DMS 273 (cell line): Measurements from ENCODE around the gene SRGAP1.
A peak's percentile ranks its signal among the peaks of the same experiment; 100 is the strongest.
"Not testable (repeated sequence)": the region's sequence is repeated elsewhere in the genome, so short reads cannot be mapped to it uniquely, and the experiment has no call there.

ENCODE experiments used
- DNase-seq: peaks from one replicate; lab custom pipeline; 2025; ENCODE audit not compliant: unreplicated experiment; lab: John Stamatoyannopoulos, UW

SRGAP1 gene

DNA sequence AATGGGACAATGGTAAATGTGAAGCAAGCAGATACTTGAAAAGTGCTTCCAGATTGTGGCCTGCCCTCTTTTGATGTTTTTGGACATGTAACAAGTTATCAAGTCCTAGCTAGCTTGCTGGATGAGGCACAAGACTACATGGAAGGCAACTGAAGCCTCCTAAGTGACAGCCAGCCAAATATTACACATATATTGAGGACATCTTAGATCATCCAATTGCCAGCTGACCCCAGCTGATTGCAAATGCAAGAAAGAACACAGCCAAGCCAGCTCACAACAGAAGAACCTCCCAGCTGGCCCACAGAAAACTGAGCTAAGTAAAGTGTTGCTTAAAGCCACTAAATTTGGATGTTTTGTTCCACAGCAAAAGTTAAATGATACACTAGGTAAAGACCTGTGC is 156.9 kb downstream of the SRGAP1 start:
- no peak for DNase-seq

DNA sequence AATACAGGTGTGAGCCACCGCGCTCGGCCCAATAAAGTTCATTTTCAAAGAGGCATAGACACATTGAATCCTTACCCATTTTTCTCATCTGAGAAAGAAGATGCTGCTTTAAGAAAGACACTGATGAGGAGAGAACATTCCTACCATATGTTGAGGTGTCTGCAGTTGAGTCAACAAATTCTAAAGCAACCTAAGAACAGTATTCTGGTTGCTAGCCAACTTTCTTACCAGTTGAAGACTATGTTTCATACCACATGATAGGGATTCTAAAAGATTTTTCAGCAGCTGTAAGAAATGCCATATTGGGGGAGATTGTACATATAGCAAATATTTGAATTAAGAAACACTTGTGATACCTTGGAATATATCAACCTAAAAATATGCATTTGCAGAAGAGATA is 160.1 kb downstream of the SRGAP1 start:
- no peak for DNase-seq

DNA sequence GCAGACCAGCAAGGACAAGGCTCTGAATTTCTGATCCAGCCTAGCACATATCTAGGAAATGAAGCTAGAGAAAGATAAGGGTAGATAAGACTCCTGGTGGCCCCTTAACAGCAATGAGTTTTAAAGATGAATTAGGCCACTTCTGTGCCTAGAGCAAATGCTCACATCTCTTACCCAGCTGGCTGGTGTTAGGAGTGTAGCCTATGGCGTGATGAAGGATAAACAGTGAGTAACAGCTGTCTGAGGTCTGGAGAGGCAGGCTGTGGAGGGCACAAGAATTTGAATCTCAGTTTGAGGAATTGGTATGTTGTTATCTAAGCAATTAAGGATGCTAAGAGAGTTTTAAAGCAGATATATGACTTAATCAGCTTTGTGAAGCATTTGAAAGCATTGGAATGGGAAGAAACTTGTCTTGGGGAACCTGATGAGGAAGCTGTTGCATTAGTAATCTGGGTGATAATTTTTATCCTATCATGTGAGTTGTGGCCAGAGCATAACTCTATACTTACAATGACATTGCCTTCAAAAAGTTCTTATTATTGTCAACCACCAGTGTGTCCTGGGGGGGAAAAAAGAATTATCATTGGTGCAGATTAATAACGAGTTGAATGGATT is 161.8 kb downstream of the SRGAP1 start:
- peak; percentile 56 for DNase-seq

DNA sequence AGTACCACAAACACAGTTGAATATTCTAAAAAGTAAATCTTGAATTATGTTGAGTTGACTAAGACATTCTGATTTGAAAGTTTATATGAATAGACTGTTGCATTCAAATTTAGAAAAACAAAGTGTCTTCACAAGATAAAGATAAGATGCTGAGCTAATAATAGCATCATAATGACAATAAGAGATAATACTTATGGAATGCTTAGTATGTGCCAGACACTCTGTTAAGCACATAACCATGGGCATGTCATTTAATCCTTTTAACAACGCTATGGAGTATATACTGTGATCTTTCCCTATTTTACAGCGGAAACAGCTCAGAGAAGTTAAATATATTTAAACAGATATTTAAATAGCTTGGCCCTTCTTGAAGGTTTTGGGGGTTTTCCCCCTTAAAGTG is 163.4 kb downstream of the SRGAP1 start:
- no peak for DNase-seq

DNA sequence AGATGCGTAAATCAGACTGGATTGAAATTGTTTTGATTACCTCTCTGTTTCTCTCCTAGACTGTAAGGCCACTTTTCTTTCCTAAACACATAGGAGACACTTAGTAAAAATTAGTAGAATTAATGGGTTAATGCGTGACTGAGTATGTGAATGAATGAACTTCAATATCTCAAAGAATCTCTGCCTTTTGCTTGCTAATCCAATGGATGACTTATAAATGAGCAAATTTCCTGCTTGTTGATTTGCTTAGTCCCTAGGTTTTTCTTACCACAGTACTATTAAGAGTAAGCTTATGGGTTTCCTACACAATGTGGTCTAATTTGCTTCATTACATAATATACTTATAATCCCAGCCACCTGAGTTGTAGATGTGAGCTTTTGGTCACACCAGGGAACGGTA is 164.1 kb downstream of the SRGAP1 start:
- DNase-seq, result no peak

DNA sequence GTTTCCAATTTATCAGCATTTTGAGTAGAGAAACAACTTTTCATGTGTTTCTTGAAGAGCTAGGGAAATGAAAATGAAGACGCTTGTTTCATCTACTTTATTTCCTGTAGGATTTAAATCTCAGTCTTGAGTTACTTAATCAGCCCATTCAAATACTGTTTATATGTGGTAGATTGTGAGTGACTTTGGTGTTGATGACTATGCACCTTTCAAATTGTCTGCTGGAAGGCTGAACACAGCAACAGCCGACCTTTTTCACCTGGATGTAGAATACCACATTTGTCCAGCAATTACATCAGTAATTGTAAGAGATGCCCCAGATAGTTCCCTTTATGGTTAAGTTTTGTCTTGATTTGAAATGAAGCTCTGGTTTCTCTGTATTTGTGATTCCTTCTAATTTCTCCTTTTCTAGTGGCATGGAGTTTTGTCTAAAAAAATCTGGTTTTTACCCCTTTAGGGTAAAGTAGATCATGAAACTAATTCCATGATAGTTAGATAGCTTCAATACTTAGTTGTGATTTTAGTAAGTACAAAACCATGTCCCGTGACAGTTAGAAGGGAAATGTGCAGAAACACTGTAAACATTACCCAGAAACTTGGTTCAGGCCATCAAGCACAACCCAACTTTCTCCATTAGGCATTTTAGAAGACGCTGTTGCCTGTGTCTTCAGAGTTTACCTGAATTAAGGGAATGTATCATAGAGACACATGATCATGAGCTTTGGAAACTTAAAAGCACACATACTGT is 165.0 kb downstream of the SRGAP1 start:
- no peak for DNase-seq

DNA sequence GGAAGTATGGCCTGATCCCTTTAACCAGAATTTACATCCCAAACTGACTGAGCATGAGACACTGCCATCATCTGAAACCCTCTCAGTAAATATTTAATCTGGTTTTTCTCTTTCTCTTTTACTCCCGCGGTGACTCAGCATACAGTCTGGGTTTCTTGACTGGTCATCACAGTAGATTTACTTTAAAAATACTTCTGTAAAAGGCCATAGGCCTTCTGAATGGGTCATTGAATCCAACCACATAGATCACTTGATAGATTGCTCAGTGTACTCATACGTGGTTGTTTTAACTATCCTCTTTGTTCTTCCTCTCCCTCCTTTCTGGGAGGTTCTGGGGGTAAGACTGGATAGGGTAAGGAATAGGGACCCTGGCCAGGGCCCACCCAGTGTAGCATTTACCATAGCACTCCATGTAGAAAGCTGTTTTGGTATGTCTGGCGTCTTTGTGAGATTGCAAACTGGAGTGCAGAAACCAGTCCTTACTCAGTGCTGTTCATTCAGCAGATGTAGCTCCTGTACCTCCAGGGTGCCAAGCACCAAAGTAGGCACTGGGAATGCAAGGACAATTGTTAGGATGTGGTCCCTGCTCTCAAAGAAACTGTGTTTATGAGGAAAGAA is 165.7 kb downstream of the SRGAP1 start:
- no peak for DNase-seq

DNA sequence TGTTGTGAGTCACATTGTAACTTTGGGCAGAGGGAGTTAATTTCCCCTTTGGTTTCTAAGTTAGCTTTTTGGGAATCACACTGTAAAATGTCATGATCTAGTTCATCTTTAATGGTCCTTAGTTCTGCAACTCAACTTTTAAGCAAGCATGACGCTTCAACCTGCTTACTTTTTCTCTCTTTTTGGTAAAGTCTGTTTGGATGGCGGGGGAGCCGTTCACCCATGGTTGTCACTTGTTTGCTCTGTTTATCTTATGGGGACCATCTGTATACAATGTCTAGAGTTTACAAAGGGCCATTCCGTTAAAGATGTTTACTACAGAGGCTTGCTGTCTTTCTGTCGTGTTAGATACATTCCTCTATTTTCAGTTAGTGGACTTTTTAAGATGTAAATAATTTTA is 172.0 kb downstream of the SRGAP1 start:
- DNase-seq, result no peak

DNA sequence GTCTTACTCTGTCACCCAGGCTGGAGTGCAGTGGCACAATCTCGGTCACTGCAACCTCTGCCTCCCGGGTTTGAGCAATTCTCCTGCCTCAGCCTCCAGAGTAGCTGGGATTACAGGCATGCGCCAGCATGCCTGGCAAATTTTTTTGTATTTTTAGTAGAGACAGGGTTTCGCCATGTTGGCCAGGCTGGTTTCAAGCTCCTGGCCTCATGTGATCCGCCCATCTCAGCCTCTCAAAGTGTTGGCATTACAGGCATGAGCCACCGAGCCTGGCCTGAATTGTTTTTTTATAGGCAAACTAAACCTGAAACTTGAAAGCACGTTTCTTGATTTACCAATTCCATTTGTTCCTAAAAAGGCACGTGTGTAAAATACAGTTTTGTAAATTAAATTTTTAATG is 173.6 kb downstream of the SRGAP1 start:
- not testable (repeated sequence) for DNase-seq

DNA sequence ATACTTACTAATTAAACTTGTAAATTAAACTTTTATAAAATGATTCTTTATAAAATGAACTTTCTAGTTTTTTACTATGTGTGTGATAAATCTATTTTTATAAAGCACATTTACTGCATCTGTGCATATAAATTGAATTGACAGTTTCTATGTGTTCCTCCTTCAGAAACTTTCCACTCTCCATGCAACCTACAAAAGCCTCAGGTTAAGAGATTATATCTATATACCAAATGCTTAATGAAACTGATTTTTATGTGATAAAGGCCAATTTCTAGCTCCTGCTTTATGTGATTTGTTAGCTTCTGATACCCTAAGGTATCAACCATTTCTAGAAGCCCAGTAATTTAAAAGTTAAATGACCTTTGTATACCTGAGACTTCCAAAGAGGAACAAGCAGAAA is 174.0 kb downstream of the SRGAP1 start:
- no peak for DNase-seq

DNA sequence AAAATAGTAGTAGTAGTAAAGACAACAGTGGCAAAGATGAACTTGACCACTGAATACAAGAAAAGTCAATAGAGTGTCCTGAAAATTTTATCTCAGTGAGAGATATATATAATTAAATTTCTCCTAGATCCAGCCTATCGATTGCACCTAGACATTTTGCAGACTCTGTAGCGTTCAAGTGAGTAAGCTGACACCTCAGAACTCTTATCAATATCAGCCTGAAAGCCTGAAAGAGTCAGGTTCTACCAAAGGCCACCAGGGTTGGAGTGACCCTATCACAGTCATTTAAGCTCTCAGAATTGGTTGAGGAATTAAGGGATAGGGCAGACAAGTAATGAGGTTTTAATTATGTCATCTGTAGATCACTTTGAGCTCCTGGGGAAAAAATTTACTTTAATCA is 174.6 kb downstream of the SRGAP1 start:
- no peak for DNase-seq

DNA sequence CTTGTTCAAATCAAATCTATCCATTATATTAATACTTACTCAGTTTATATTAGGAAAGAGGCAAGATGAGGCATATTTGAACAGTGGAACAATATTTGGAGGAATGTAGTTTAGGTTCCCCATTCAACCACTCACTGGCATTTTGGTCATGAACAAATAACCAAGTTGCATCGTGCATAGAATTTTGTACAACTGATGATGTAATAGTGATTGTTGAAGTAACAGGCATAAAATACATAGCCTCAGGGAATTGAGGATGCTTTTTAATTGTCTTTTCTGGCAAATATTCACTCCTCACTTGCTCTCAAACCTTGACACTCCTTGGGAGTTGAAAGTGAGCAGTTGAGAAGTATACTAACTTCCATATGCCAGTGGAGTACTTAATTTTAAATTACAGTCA is 175.2 kb downstream of the SRGAP1 start:
- no peak for DNase-seq

DNA sequence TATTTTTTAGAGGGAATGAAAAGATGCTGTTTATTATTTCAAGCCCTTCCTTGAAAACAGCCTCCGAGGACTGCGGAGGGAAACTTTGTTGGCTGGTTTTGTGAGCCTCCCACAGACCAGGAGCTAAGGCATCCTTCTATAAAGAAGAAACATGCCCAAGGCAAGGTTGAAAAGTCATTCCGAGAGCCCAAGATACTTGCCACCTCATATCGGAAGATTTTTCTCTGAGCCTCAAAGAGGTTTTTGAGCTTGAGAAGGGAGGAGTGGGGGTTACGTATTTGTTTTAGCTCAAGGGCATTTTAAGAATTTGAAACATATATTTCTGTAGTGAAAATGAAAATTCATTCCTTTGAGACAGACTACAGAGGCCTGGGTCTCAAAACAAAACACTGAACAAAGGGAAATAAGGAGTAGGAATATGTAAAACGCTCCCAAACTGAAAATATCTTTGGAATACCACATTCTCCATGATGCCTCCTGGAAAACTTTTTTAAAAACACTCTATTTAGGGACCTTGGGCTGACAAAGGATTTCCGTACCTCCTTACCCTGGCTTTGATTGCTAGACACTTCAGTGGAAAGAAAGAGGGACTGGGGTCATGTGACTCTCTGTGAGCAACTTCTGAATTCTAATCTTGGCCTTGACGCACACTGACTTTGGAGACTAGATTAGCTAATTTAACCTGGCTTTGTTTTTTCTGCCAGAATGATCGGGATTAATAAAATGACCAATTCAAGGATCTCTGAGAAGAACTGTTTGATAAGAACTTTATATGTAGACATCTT is 180.9 kb downstream of the SRGAP1 start:
- no peak for DNase-seq

DNA sequence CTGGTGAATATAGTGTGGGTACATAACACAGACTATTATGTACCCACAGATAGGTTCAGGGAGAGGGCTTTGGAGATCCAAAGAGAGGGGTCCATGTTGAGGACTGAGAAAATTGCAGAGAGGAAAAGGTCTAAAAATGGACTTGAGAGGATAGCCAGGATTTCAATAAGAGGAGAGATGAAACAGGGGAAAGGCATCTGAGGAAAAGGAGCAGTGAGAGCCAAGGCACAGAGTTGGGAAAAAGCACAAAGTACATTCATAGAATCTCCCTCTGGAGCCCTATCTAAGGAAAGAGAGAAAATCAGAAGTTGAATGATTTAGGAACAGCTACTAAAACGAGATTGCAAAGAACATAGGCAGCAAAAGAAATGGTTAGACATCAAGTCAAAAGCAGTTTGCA is 182.8 kb downstream of the SRGAP1 start:
- DNase-seq, result no peak

DNA sequence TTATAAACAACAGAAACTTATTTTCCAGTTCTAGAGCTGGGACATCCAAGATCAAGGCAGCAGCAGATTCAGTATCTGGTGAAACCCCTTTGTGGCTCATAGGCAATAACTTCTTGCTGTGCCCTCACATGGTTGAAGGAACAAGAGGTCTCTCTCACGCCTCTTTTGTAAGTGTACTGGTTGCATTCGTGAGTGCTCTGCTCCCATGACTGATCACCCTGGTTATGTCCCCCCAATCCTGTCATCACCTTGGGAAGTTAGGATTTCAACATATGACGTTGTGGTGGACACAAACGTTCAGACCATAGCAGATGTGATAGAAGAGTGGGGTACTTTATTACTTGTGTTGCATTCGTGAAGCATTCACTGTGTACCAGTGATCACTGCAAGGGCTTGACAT is 184.0 kb downstream of the SRGAP1 start:
- no peak for DNase-seq

DNA sequence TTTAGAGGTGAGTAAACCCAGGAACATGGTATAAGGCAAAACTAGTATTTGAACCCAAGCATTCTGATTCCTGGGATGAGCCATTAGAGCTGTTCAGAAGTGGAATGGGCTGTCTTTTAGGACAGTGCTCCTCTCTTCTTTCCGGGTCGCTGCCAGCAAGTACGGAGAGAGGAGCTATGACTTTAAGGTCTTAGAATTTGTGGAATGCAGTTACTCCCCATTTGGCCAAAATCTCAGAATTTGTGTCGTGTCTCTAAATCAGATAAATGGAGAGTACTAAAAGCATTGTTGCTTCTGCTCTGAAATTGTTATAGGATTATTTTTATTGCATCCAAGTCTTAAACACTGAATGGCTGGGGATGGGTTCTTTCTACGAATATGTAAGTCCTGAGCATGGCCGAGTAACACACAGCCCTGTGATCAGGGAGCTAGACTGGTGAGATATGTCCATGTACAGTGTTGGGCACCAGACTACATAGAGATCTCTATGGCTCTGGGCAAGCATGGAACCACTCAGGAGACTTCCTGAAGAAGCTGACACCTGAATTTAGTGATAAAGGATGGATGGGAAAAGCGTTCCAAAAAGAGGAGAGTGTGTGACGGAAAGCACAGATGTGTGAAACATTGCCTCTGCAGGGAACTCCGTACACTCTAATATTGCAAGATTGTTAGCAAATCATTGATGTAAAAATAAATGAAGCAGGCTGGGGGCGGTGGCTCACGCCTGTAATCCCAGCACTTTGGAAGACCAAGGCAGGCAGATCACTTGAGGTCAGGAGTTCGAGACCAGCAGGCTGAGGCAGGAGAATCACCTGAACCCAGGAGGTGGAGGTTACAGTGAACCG is 184.7 kb downstream of the SRGAP1 start:
- DNase-seq, result no peak

DNA sequence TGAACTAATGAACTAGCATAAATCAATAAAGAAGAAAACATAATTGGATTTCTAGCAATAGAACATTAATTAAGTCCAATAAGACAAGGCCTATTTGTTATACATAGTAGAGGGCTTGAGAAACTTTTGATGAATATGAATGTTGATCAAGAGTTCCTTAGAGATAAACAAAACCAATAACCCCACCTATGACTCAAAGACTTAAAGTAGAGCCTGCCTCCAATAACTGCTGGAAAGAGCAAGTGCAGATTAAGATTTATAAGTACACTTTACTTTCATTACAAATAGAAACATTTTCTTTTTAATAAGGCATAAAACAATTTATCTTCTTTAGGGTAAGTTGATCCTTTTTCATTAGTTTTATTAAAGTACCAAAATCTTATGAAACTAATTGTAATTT is 185.7 kb downstream of the SRGAP1 start:
- no peak for DNase-seq

DNA sequence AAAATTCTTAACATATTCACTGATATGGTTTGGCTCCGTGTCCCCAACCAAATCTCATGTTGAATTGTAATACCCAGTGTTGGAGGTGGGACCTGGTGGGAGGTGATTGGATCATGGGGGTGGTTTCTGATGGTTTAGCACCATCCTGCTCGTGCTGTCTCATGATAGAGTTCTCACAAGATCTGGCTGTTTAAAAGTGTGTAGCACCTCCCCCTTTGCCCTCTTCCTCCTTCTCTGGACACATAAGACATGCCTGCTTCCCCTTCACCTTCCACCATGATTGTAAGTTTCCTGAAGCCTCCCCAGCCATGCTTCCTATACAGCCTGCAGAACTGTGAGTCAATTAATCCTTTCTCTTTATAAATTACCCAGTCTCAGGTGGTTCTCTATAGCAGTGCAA is 189.6 kb downstream of the SRGAP1 start:
- not testable (repeated sequence) for DNase-seq

DNA sequence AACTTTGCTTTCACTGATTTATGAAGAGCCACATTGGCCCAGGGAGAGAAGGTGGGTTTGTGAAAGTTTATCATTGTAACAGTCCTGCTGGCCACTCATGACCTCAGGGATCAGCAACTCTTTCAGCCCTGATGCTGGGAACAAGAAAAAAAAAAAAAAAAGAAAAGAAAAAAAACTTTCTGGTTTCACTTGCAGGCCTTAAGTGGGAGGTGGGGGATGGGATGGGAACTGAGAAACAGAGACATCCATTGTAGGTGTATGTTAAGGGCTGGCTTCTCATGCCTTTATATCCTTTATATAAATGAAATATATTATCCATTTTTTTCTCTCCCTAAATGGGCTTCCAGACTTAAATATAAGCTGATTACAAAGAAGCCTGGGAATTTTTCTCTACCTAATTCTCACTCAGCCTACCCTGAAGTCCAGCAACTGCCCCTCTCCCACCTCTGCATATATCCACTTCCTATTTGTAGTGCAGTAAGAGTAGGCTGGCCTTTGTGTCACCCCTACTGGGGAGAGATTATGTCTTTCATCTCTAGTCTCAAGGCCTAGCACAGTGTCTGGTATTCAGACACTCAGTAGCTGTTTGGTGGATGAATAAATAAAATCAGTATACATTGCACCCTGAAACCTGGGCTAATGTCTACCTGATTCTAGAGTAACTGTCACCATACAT is 190.5 kb downstream of the SRGAP1 start:
- no peak for DNase-seq

DNA sequence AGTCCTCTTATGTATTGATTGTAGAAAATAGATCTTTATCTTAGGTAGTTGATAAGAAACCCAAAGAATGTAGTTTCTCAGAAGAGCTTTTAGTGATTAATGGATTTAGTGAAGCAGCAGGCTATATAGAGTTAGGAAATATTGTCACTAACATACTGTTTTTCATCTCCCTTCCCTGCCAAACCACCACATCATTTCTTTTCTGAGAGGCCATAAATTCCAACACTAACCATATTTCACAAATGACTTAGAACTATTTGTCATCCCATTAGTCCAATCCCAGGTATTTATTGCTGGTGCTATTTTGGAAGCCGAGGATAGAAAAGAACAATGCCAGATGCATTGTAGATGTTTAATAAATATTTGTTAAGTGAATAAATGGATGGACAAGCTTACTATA is 191.9 kb downstream of the SRGAP1 start:
- DNase-seq, result no peak
